Right lobe of liver (tissue), 6 donors: ENCODE data around the gene C11orf68. TPM values are rescaled to one million over a fixed set of nuclear protein-coding genes. Genes with fewer than 3 reads are reported as not detected.

Experiments
- ATAC-seq, 4 donors: fragments of 200-7000 bp; cut with Tn5 transposase; one replicate each; pipeline ENCODE4 v1.9.1; 2020; ENCODE audit warnings: mild to moderate bottlenecking in 4 of 4, moderate library complexity in 4 of 4
- DNase-seq, 3 donors: peaks; one replicate each; pipeline ENCODE4 v3.0.0-alpha.2; 2020
- H3K27ac ChIP-seq, 3 donors: fragments of 200-600 bp; one replicate each; pipeline ENCODE4 v1.8.0; 2022
- H3K27me3 ChIP-seq, 2 donors: fragments of 200-600 bp; one replicate each; pipeline ENCODE4 v1.8.0; 2022
- H3K36me3 ChIP-seq, 4 donors: fragments of 200-600 bp; sonication (generic) in 1 of 4; one replicate each; pipeline versions ENCODE4 v1.5.1 to v1.8.0; 2017 to 2022; ENCODE audit warnings: control low read depth in 1 of 4
- H3K4me1 ChIP-seq, 4 donors: fragments of 200-600 bp; sonication (generic) in 1 of 4; one replicate each; pipeline versions ENCODE4 v1.5.1 to v1.8.0; 2017 to 2022; ENCODE audit warnings: control low read depth in 1 of 4
- H3K4me3 ChIP-seq, 3 donors: fragments of 200-600 bp; one replicate each; pipeline ENCODE4 v1.8.0; 2022
- H3K9me3 ChIP-seq, 4 donors: fragments of 200-600 bp; sonication (generic) in 1 of 4; one replicate each; pipeline versions ENCODE4 v1.5.1 to v1.8.0; 2017 to 2022; ENCODE audit warnings: control low read depth in 1 of 4
- POLR2A ChIP-seq: fragments of 450-650 bp; IDR thresholded peaks from one replicate; pipeline ENCODE4 v1.6.1; 2017; ENCODE audit warnings: antibody characterized with exemption, mild to moderate bottlenecking
- WGBS: methylation state at CpG from one replicate; pipeline ENCODE4 v1.1.6; 2018; ENCODE audit warnings: low coverage, low lambda C conversion rate; ENCODE audit not compliant: insufficient coverage; ENCODE audit errors: missing lambda C conversion rate; 5-methylcytosine and 5-hydroxymethylcytosine counted together
- intact Hi-C, 2 donors: fragments of 100-400 bp; cut with DNase I; formaldehyde crosslinking; loops; one replicate each; pipeline versions ENCODE4 v1.11.2 to v1.14.1; 2022
- total RNA-seq, 6 experiments: library from RNA; depleted of rRNA in 2 of 6; stranded (reverse); fragments of >200 nt in 2 of 6; fragmentation: NEBNext Ultra II Directional in 3 of 6; extraction: Animal tissue kit (Norgen Biotek cat#: 25700) in 3 of 6; gene quantifications; one replicate each; pipeline versions ENCODE4 v1.1.0 to v1.2.4, GENCODE V29; 2016 to 2023
- TF ChIP-seq, protein P1 (sequence below), 4 donors: fragments of 200-600 bp in 3 of 4; fragments of 450-650 bp in 1 of 4; IDR thresholded peaks; one replicate each; pipeline versions ENCODE4 v1.5.1 to v1.8.0; 2016 to 2022; ENCODE audit warnings: antibody characterized with exemption in 4 of 4, mild to moderate bottlenecking in 2 of 4
- donor health status: DM: no; HTN: yes; CAD: no.
- donor health status: DM: no; HTN: no; CAD: no.
- donor health status: DM: no; HTN: no; CAD: no.
- donor health status: DM: no; HTN: yes; CAD: no.
- donor health status: DM: no; HTN: yes; CAD: no.

The C11orf68 gene
- total RNA-seq, 6 experiments from 2014 or later = 6.5 to 14.0 (median 12.4) TPM

DNA sequence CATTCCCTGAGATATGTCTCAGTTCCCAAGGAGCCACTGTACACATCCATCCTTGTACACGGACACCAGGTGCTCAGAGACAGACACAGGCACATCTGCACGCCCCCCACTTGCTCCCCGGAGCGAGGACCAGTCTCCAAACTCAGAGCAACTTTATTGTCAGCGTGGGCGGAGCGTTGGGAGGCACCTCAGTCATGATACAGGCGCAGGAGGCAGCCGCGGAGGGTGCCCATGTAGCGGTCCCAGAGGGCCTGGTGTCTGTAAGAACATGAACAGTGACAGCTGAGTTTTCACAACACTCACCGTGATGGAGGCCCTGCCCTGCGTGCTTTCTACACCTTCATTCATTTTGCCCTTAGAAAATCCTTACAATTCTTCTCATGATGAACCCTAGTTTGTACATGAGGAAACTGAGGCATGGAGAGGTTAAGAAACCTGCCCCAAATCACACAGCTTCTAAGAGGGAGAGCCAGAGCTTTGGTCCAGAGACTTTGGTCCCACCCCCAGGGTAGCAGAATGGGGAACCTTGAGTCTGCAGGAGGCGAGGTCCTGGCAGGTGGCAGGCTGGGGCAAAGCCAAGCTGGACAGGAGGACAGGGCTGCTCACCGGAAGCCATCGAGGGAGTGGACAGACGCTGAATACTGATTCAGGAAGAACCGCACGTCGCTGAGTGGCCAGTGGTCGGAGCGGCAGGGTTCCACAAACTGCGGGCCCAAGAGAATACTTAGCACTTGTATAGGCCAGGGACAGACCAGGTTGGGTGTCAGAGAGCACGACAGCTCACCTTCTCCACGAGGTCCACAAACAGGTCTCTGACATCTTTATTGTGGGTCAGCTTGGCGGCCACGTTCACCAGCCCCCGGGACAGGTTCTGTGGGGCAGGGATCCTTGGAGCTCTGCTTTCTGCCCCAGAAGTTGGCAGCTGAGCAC, 34.8 kb downstream of the C11orf68 start:
- no peaks in the 10 kb centered on the region for H3K9me3 ChIP-seq
- DNase-seq (no peak), ATAC-seq (no peak)
- peaks cover 0 to 11% (median 0%) of the 10 kb centered on the region in 4 donors for H3K36me3 ChIP-seq
- 90% methylated on average over 13 of the region's 28 CpGs for WGBS
- TF ChIP-seq POLR2A = no peak
- TF ChIP-seq, protein P1, sequence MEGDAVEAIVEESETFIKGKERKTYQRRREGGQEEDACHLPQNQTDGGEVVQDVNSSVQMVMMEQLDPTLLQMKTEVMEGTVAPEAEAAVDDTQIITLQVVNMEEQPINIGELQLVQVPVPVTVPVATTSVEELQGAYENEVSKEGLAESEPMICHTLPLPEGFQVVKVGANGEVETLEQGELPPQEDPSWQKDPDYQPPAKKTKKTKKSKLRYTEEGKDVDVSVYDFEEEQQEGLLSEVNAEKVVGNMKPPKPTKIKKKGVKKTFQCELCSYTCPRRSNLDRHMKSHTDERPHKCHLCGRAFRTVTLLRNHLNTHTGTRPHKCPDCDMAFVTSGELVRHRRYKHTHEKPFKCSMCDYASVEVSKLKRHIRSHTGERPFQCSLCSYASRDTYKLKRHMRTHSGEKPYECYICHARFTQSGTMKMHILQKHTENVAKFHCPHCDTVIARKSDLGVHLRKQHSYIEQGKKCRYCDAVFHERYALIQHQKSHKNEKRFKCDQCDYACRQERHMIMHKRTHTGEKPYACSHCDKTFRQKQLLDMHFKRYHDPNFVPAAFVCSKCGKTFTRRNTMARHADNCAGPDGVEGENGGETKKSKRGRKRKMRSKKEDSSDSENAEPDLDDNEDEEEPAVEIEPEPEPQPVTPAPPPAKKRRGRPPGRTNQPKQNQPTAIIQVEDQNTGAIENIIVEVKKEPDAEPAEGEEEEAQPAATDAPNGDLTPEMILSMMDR (IDR thresholded peaks at IDR 0.05) = no peak
- intact Hi-C loops = loop anchor here (10.0 kb wide), 1 partner anchor 101 kb away; no protein-coding TSS in a partner anchor
- peaks cover 0 to 10% (median 5%) of the 10 kb centered on the region in 4 donors for H3K4me1 ChIP-seq
- no peaks in the 10 kb centered on the region for H3K27me3 ChIP-seq
- no peak overlapping the region for H3K27ac ChIP-seq
- no peak overlapping the region for H3K4me3 ChIP-seq

DNA sequence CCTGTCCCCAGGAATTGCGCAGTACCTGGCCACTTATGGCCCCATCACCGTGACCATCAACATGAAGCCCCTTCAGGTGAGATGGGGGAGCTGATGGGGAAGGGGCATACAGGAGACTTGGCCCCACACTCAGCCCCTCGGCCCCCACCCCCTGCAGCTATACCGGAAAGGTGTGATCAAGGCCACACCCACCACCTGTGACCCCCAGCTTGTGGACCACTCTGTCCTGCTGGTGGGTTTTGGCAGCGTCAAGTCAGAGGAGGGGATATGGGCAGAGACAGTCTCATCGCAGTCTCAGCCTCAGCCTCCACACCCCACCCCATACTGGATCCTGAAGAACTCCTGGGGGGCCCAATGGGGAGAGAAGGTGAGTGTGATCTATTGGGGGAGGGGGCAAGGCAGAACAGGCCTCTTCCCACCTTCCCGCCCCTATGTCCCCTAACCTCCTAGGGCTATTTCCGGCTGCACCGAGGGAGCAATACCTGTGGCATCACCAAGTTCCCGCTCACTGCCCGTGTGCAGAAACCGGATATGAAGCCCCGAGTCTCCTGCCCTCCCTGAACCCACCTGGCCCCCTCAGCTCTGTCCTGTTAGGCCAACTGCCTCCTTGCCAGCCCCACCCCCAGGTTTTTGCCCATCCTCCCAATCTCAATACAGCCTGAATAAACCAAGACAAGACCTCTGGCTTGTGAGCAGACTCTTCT, 35.7 kb downstream of the C11orf68 start:
- DNase-seq = no peak

DNA sequence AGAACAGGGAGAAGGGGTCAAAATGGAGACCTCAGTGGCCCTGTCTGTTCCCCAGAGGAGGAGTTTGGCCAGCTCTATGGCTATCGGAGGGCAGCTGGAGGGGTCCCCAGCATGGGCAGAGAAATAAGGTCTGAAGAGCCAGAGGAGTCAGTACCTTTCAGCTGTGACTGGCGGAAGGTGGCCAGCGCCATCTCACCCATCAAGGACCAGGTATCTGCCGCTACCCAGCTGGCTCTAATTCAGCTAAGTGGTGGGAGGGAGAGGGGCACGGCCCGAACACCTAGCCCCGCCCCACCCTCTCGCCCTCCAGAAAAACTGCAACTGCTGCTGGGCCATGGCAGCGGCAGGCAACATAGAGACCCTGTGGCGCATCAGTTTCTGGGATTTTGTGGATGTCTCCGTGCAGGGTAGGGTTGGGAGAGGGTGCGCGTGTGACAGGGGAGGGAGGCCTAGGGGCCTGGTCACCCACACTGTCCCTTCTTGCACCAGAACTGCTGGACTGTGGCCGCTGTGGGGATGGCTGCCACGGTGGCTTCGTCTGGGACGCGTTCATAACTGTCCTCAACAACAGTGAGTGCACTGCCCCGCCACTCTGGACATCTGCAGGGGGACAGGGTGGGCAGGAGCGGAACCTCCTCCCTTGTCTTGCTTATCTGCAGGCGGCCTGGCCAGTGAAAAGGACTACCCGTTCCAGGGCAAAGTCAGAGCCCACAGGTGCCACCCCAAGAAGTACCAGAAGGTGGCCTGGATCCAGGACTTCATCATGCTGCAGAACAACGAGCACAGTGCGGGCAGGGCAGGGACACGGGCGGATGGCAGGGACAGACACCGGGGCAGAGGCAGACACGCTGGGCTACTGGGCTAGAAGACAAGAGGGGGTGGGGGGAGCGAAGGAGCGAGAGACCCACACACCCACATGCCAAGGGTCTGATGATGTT, 36.5 kb downstream of the C11orf68 start:
- Histone ChIP-seq H3K27me3 (no peaks in the 10 kb centered on the region), H3K36me3 (peaks cover 0 to 11% (median 0%) of the 10 kb centered on the region in 4 donors), H3K9me3 (no peaks in the 10 kb centered on the region), H3K4me3 (no peak overlapping the region), H3K27ac (no peak overlapping the region), H3K4me1 (peaks cover 0 to 2% (median 0%) of the 10 kb centered on the region in 4 donors)
- ATAC-seq (no peak), DNase-seq (no peak)
- TF ChIP-seq, protein P1 (IDR thresholded peaks at IDR 0.05) = no peak
- TF ChIP-seq POLR2A = no peak
- intact Hi-C loops = loop anchor here (10.0 kb wide), 1 partner anchor 102 kb away; no protein-coding TSS in a partner anchor
- WGBS = 79% methylated on average over 10 of the region's 30 CpGs

More for the DNA sequence above, 35.7 kb downstream of the C11orf68 start:
- no peak for ATAC-seq
- no peak overlapping the region for H3K27ac ChIP-seq
- H3K36me3 ChIP-seq = peaks cover 0 to 11% (median 0%) of the 10 kb centered on the region in 4 donors
- TF ChIP-seq POLR2A = no peak
- TF ChIP-seq, protein P1 (IDR thresholded peaks at IDR 0.05) = no peak
- H3K9me3 ChIP-seq = no peaks in the 10 kb centered on the region
- H3K27me3 ChIP-seq = no peaks in the 10 kb centered on the region
- H3K4me3 ChIP-seq = no peak overlapping the region
- intact Hi-C loops = loop anchor here (10.0 kb wide), 1 partner anchor 102 kb away; no protein-coding TSS in a partner anchor
- H3K4me1 ChIP-seq = peaks cover 0 to 7% (median 2%) of the 10 kb centered on the region in 4 donors
- no CpG with 5 or more reads among the region's 13 CpGs for WGBS
